HCT116 (cell line): ENCODE data around the gene FARP1. TPM values are rescaled to one million over a fixed set of nuclear protein-coding genes. Genes with fewer than 3 reads are reported as not detected.
"Not testable (repeated sequence)": the region's sequence is repeated elsewhere in the genome, so short reads cannot be mapped to it uniquely, and the experiment has no call there.

ENCODE experiments used
- ATAC-seq: fragments of 200-7000 bp; cut with Tn5 transposase; 2 replicates; pipeline ENCODE4 v1.9.1; 2020; ENCODE audit warnings: mild to moderate bottlenecking, moderate library complexity
- BruUV-seq: library from RNA; stranded (reverse); fragments of 400-500 nt; replicated peaks from 2 replicates; lab custom pipeline; 2021; lab: Mats Ljungman, UMichigan
- CTCF ChIA-PET: fragments of 300-600 bp; sonication (Branson Sonifier 250); formaldehyde crosslinking; loops from one replicate; lab custom pipeline; 2021; ENCODE audit warnings: antibody characterized with exemption; lab: Charles Lee
- POLR2A ChIA-PET: fragments of 300-600, 350-600 bp; sonication (Branson Sonifier 250); formaldehyde crosslinking; loops from one replicate; lab custom pipeline; 2021; ENCODE audit warnings: antibody characterized with exemption; lab: Charles Lee
- RAD21 ChIA-PET, 2 experiments: fragments of 300-600 bp; sonication (Branson Sonifier 250); formaldehyde crosslinking; loops; one replicate each; lab custom pipeline; 2023; ENCODE audit warnings: low total read pairs in 2 of 2; ENCODE audit not compliant: uncharacterized antibody in 2 of 2, unreplicated experiment in 2 of 2, low non-redundant PET in 1 of 2; lab: Charles Lee
- DNase-seq: peaks from one replicate; pipeline ENCODE4 v3.0.0-alpha.2; 2010; ENCODE audit warnings: low read depth, low spot score
- H2AFZ ChIP-seq: fragments of 200-600 bp; shearing (Covaris generic), sonication (generic); 2 replicates; pipeline ENCODE4 v1.6.1; 2017; ENCODE audit warnings: low read depth, mixed run types, mixed read lengths, antibody characterized with exemption, low read length; ENCODE audit not compliant: poor library complexity, severe bottlenecking
- H3K27ac ChIP-seq: 2 replicates; pipeline ENCODE4 v1.5.1; 2012; ENCODE audit warnings: low read depth, low read length
- H3K27me3 ChIP-seq: fragments of 200-600 bp; sonication (generic); 2 replicates; pipeline ENCODE4 v1.6.1; 2016; ENCODE audit warnings: mixed run types, low read length, mixed read lengths; ENCODE audit not compliant: insufficient read depth
- H3K36me3 ChIP-seq, 2 experiments: fragments of 200-500 bp in 1 of 2; fragments of 200-600 bp in 1 of 2; sonication (Bioruptor generic) in 1 of 2; sonication (generic) in 1 of 2; 2 replicates each; pipeline versions ENCODE4 v1.5.1 to v1.6.1; 2014 to 2016; ENCODE audit warnings: low read length in 2 of 2, inconsistent platforms in 1 of 2, mixed read lengths in 1 of 2, mixed run types in 1 of 2; ENCODE audit not compliant: insufficient read depth in 2 of 2, control insufficient read depth in 1 of 2
- H3K4me1 ChIP-seq, 2 experiments: fragments of 200-600 bp in 1 of 2; sonication (generic) in 1 of 2; 2 replicates each; pipeline versions ENCODE4 v1.5.1 to v1.6.1; 2012 to 2017; ENCODE audit warnings: low read length in 2 of 2, inconsistent platforms in 1 of 2, mild to moderate bottlenecking in 1 of 2, mixed read lengths in 1 of 2, mixed run types in 1 of 2, moderate library complexity in 1 of 2; ENCODE audit not compliant: insufficient read depth in 2 of 2, control insufficient read depth in 1 of 2
- H3K4me2 ChIP-seq: fragments of 200-600 bp; sonication (generic); 2 replicates; pipeline ENCODE4 v1.6.1; 2017; ENCODE audit warnings: mixed run types, low read length, mixed read lengths
- H3K4me3 ChIP-seq, 2 experiments: fragments of 200-600 bp in 1 of 2; sonication (generic) in 1 of 2; replicated peaks in 1 of 2; 2 replicates each; pipeline ENCODE4 v1.5.1; 2011 to 2016; ENCODE audit warnings: low read length in 2 of 2, control low read depth in 1 of 2, low read depth in 1 of 2, mild to moderate bottlenecking in 1 of 2, mixed read lengths in 1 of 2, mixed run types in 1 of 2
- H3K79me2 ChIP-seq: fragments of 200-600 bp; sonication (generic); 2 replicates; pipeline ENCODE4 v1.6.1; 2017; ENCODE audit warnings: mild to moderate bottlenecking, mixed run types, low read length, moderate library complexity, mixed read lengths; ENCODE audit not compliant: insufficient read depth
- H3K9ac ChIP-seq: fragments of 200-600 bp; sonication (generic); 2 replicates; pipeline ENCODE4 v1.6.1; 2016; ENCODE audit warnings: low read length, mixed read lengths
- H3K9me2 ChIP-seq: fragments of 200-600 bp; sonication (generic), shearing (Covaris generic); 2 replicates; pipeline ENCODE4 v1.6.1; 2017; ENCODE audit warnings: mixed run types, mild to moderate bottlenecking, moderate library complexity; ENCODE audit not compliant: insufficient read depth
- H3K9me3 ChIP-seq, 2 experiments: fragments of 200-500 bp in 1 of 2; fragments of 200-600 bp in 1 of 2; sonication (Bioruptor generic) in 1 of 2; sonication (generic) in 1 of 2; 2 replicates each; pipeline ENCODE4 v1.6.1; 2014 to 2017; ENCODE audit warnings: low read length in 2 of 2, mixed read lengths in 2 of 2, inconsistent platforms in 1 of 2, low read depth in 1 of 2, mild to moderate bottlenecking in 1 of 2, mixed run types in 1 of 2, moderate library complexity in 1 of 2; ENCODE audit not compliant: control insufficient read depth in 1 of 2, insufficient read depth in 1 of 2
- H4K20me1 ChIP-seq: fragments of 200-600 bp; sonication (generic), shearing (Covaris generic); 2 replicates; pipeline ENCODE4 v1.6.1; 2017; ENCODE audit warnings: mixed run types, mild to moderate bottlenecking, moderate library complexity; ENCODE audit not compliant: insufficient read depth
- ATF3 ChIP-seq: IDR thresholded peaks from 2 replicates; pipeline ENCODE4 v1.6.1; 2012
- CEBPB ChIP-seq: IDR thresholded peaks from 2 replicates; pipeline ENCODE4 v1.6.1; 2012; ENCODE audit warnings: low read depth
- EGR1 ChIP-seq: IDR thresholded peaks from 2 replicates; pipeline ENCODE4 v1.6.1; 2012; ENCODE audit warnings: low read depth
- EZH2 ChIP-seq: fragments of 200-600 bp; sonication (generic); IDR thresholded peaks from 2 replicates; pipeline ENCODE4 v1.6.1; 2017; ENCODE audit warnings: antibody characterized with exemption, mixed run types
- FOSL1 ChIP-seq: IDR thresholded peaks from 2 replicates; pipeline ENCODE4 v1.6.1; 2012; ENCODE audit warnings: low read depth
- POLR2A ChIP-seq: IDR thresholded peaks from 2 replicates; pipeline ENCODE4 v1.7.0; 2011; ENCODE audit warnings: borderline replicate concordance; ENCODE audit not compliant: insufficient read depth, insufficient read length; ENCODE audit errors: extremely low read depth
- POLR2AphosphoS5 ChIP-seq: IDR thresholded peaks from 2 replicates; pipeline ENCODE4 v1.6.1; 2011; ENCODE audit warnings: mild to moderate bottlenecking, low read depth, low read length, moderate library complexity
- RAD21 ChIP-seq: IDR thresholded peaks from 2 replicates; pipeline ENCODE4 v1.6.1; 2012; ENCODE audit warnings: low read depth, mild to moderate bottlenecking
- SP1 ChIP-seq: IDR thresholded peaks from 2 replicates; pipeline ENCODE4 v1.6.1; 2012; ENCODE audit warnings: low read depth
- SRF ChIP-seq: IDR thresholded peaks from 2 replicates; pipeline ENCODE4 v1.6.1; 2012; ENCODE audit warnings: low read depth
- YY1 ChIP-seq: IDR thresholded peaks from 2 replicates; pipeline ENCODE4 v1.6.1; 2011; ENCODE audit warnings: low read length, low read depth, moderate library complexity, mild to moderate bottlenecking; ENCODE audit not compliant: insufficient replicate concordance; ENCODE audit errors: extremely low read depth
- ZBTB33 ChIP-seq: IDR thresholded peaks from 2 replicates; pipeline ENCODE4 v1.6.1; 2011; ENCODE audit warnings: mild to moderate bottlenecking, low read length, moderate library complexity; ENCODE audit not compliant: insufficient replicate concordance; ENCODE audit errors: extremely low read depth
- ZNF274 ChIP-seq: fragments of 200-500 bp; sonication (Bioruptor generic); IDR thresholded peaks from 2 replicates; pipeline ENCODE4 v1.6.1; 2014; ENCODE audit warnings: mild to moderate bottlenecking, low read depth, low read length, inconsistent platforms
- intact Hi-C: fragments of 100-400 bp; cut with micrococcal nuclease; formaldehyde crosslinking; loops from 2 replicates; pipeline ENCODE4 v1.10.0; 2022
- total RNA-seq: library from RNA; stranded (reverse); gene quantifications from one replicate; pipeline ENCODE4 v1.2.1, GENCODE V29; 2021; ENCODE audit not compliant: unreplicated experiment
- TF ChIP-seq, protein P1 (sequence below), 3 experiments: fragments of 200-600 bp in 1 of 3; sonication (generic) in 1 of 3; IDR thresholded peaks in 2 of 3; conservative IDR thresholded peaks in 1 of 3; 2 replicates each; pipeline ENCODE4 v1.5.1; 2012 to 2017; ENCODE audit warnings: low read depth in 2 of 3, low read length in 2 of 3, antibody characterized with exemption in 1 of 3, borderline replicate concordance in 1 of 3, control low read depth in 1 of 3, mild to moderate bottlenecking in 1 of 3, mixed read lengths in 1 of 3, mixed run types in 1 of 3, moderate library complexity in 1 of 3; ENCODE audit not compliant: insufficient read depth in 1 of 3
- TF ChIP-seq, protein P2 (sequence below): IDR thresholded peaks from 2 replicates; pipeline ENCODE4 v1.6.1; 2012; ENCODE audit warnings: low read depth

FARP1 gene
- total RNA-seq, 1 experiment from 2014 or later = 30.5 TPM

GRCh38 chr13:98270819-98271218 is 127.9 kb downstream of the FARP1 start:
- BruUV-seq = no TSS peak
- Histone ChIP-seq H3K9ac (no peak overlapping the region), H4K20me1 (no peaks in the 10 kb centered on the region), H3K9me3 (no peaks in the 10 kb centered on the region), H3K4me1 (no peaks in the 10 kb centered on the region), H3K9me2 (no peaks in the 10 kb centered on the region), H3K27ac (no peak overlapping the region), H3K27me3 (no peaks in the 10 kb centered on the region), H3K4me3 (no peak overlapping the region), H3K79me2 (no peaks in the 10 kb centered on the region), H3K4me2 (no peak overlapping the region), H3K36me3 (no peaks in the 10 kb centered on the region), H2AFZ (no peak overlapping the region)
- CTCF ChIA-PET = no interaction called here
- no peak for DNase-seq
- POLR2A ChIA-PET = no interaction called here
- no peak for TF ChIP-seq SP1
- TF ChIP-seq CEBPB = no peak
- TF ChIP-seq YY1 = no peak
- TF ChIP-seq EGR1 = no peak
- no peak for TF ChIP-seq SRF
- TF ChIP-seq ZBTB33 = no peak
- TF ChIP-seq, protein P1, sequence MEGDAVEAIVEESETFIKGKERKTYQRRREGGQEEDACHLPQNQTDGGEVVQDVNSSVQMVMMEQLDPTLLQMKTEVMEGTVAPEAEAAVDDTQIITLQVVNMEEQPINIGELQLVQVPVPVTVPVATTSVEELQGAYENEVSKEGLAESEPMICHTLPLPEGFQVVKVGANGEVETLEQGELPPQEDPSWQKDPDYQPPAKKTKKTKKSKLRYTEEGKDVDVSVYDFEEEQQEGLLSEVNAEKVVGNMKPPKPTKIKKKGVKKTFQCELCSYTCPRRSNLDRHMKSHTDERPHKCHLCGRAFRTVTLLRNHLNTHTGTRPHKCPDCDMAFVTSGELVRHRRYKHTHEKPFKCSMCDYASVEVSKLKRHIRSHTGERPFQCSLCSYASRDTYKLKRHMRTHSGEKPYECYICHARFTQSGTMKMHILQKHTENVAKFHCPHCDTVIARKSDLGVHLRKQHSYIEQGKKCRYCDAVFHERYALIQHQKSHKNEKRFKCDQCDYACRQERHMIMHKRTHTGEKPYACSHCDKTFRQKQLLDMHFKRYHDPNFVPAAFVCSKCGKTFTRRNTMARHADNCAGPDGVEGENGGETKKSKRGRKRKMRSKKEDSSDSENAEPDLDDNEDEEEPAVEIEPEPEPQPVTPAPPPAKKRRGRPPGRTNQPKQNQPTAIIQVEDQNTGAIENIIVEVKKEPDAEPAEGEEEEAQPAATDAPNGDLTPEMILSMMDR (IDR thresholded peaks at IDR 0.05 in 2 of 3, conservative IDR thresholded peaks at IDR 0.05 in 1 of 3; ENCODE audit: borderline replicate concordance in 1 of 3, insufficient read depth in 1 of 3, low read depth in 2 of 3, low read length in 2 of 3) = no peak
- TF ChIP-seq EZH2 = no peak
- no peak for TF ChIP-seq POLR2A
- TF ChIP-seq, protein P2, sequence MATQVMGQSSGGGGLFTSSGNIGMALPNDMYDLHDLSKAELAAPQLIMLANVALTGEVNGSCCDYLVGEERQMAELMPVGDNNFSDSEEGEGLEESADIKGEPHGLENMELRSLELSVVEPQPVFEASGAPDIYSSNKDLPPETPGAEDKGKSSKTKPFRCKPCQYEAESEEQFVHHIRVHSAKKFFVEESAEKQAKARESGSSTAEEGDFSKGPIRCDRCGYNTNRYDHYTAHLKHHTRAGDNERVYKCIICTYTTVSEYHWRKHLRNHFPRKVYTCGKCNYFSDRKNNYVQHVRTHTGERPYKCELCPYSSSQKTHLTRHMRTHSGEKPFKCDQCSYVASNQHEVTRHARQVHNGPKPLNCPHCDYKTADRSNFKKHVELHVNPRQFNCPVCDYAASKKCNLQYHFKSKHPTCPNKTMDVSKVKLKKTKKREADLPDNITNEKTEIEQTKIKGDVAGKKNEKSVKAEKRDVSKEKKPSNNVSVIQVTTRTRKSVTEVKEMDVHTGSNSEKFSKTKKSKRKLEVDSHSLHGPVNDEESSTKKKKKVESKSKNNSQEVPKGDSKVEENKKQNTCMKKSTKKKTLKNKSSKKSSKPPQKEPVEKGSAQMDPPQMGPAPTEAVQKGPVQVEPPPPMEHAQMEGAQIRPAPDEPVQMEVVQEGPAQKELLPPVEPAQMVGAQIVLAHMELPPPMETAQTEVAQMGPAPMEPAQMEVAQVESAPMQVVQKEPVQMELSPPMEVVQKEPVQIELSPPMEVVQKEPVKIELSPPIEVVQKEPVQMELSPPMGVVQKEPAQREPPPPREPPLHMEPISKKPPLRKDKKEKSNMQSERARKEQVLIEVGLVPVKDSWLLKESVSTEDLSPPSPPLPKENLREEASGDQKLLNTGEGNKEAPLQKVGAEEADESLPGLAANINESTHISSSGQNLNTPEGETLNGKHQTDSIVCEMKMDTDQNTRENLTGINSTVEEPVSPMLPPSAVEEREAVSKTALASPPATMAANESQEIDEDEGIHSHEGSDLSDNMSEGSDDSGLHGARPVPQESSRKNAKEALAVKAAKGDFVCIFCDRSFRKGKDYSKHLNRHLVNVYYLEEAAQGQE = no peak
- no peak for TF ChIP-seq RAD21
- no peak for TF ChIP-seq FOSL1
- no peak for TF ChIP-seq ATF3
- TF ChIP-seq ZNF274 = no peak
- TF ChIP-seq POLR2AphosphoS5 = no peak
- intact Hi-C loops = no loop called here
- ATAC-seq = no peak
- RAD21 ChIA-PET = no interaction called here

DNA sequence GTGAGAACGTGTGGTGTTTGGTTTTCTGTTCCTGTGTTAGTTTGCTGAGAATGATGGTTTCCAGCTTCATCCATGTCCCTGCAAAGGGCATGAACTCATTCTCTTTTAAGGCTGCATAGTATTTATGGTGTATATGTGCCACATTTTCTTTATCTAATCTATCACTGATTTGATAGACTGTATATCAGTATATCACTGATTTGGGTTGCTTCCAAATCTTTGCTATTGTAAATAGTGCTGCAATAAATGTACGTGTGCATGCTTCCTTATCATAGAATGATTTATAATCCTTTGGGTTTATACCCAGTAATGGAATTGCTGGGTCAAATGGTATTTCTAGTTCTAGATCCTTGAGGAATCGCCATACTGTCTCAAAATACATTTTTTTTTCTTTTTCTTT is 128.8 kb downstream of the FARP1 start:
- DNase-seq = not testable (repeated sequence)

More for the DNA sequence above, 128.8 kb downstream of the FARP1 start:
- H3K79me2 ChIP-seq, RAD21 ChIA-PET, intact Hi-C loops, H3K36me3 ChIP-seq, POLR2A ChIA-PET, H3K4me1 ChIP-seq, ATAC-seq, H3K27ac ChIP-seq, H3K4me3 ChIP-seq, H4K20me1 ChIP-seq, H3K9me3 ChIP-seq, BruUV-seq, H3K9me2 ChIP-seq, CTCF ChIA-PET, H2AFZ ChIP-seq, H3K27me3 ChIP-seq, H3K4me2 ChIP-seq, H3K9ac ChIP-seq: not testable (repeated sequence)
